ENCODE data around the gene CMKLR1. TPM values are rescaled to one million over a fixed set of nuclear protein-coding genes. Genes with fewer than 3 reads are reported as not detected.

CMKLR1 gene
- total RNA-seq, 1 donor from 2014 or later = 0.44 TPM

GRCh38 chr12:108240928-108241327, 98.2 kb downstream of the CMKLR1 start:
- H3K4me3 Mint-ChIP-seq = no peak overlapping the region
- H3K27ac Mint-ChIP-seq (ENCODE audit: unreplicated experiment) = no peak overlapping the region
- H3K9me3 Mint-ChIP-seq = no peaks in the 10 kb centered on the region
- no peaks in the 10 kb centered on the region for H3K36me3 Mint-ChIP-seq (ENCODE audit: low read depth)
- peaks cover 8% of the 10 kb centered on the region for H3K4me1 Mint-ChIP-seq
- DNase-seq (ENCODE audit: low read depth, low spot score) = no peak
- TF ChIP-seq CTCF (conservative IDR thresholded peaks at IDR 0.05) = no peak
- H3K27me3 Mint-ChIP-seq (ENCODE audit: low read depth) = peaks cover 42% of the 10 kb centered on the region

GRCh38 chr12:108240027-108240785, 98.9 kb downstream of the CMKLR1 start:
- peaks cover 15% of the 10 kb centered on the region for H3K4me1 Mint-ChIP-seq
- H3K27ac Mint-ChIP-seq (ENCODE audit: unreplicated experiment) = no peak overlapping the region
- no peaks in the 10 kb centered on the region for H3K36me3 Mint-ChIP-seq (ENCODE audit: low read depth)
- no peak for DNase-seq (ENCODE audit: low read depth, low spot score)
- no peak overlapping the region for H3K4me3 Mint-ChIP-seq
- no peak for TF ChIP-seq CTCF (conservative IDR thresholded peaks at IDR 0.05)
- H3K9me3 Mint-ChIP-seq = no peaks in the 10 kb centered on the region
- peaks cover 46% of the 10 kb centered on the region for H3K27me3 Mint-ChIP-seq (ENCODE audit: low read depth)

GRCh38 chr12:108239378-108239777, 99.7 kb downstream of the CMKLR1 start:
- peaks cover 46% of the 10 kb centered on the region for H3K27me3 Mint-ChIP-seq (ENCODE audit: low read depth)
- no peaks in the 10 kb centered on the region for H3K9me3 Mint-ChIP-seq
- no peaks in the 10 kb centered on the region for H3K36me3 Mint-ChIP-seq (ENCODE audit: low read depth)

GRCh38 chr12:108238474-108238873, 100.6 kb downstream of the CMKLR1 start:
- Mint-ChIP-seq H3K4me3 (no peak overlapping the region), H3K36me3 (ENCODE audit: low read depth) (no peaks in the 10 kb centered on the region), H3K4me1 (peaks cover 19% of the 10 kb centered on the region), H3K27ac (ENCODE audit: unreplicated experiment) (no peak overlapping the region), H3K27me3 (ENCODE audit: low read depth) (peaks cover 46% of the 10 kb centered on the region), H3K9me3 (no peaks in the 10 kb centered on the region)
- TF ChIP-seq CTCF (conservative IDR thresholded peaks at IDR 0.05) = no peak
- DNase-seq (ENCODE audit: low read depth, low spot score) = no peak

More at GRCh38 chr12:108239378-108239777, 99.7 kb downstream of the CMKLR1 start:
- Mint-ChIP-seq H3K4me1 (peaks cover 19% of the 10 kb centered on the region), H3K27ac (ENCODE audit: unreplicated experiment) (no peak overlapping the region), H3K4me3 (no peak overlapping the region)
- TF ChIP-seq CTCF (conservative IDR thresholded peaks at IDR 0.05) = no peak
- DNase-seq (ENCODE audit: low read depth, low spot score) = no peak

Other genes starting within 250 kb of the CMKLR1 start
- gene WSCD2, start 210.0 kb downstream of the CMKLR1 start, total RNA-seq = 0.73 and 1.4 TPM in 2 replicates
- 2.9 and 3.4 TPM in 2 replicates for gene FICD, start 176.0 kb upstream of the CMKLR1 start, total RNA-seq
- gene SART3, start 221.9 kb upstream of the CMKLR1 start, total RNA-seq = 87.5 and 89.5 TPM in 2 replicates
- 54.4 and 55.5 TPM in 2 replicates for gene ISCU, start 223.3 kb upstream of the CMKLR1 start, total RNA-seq